Left ventricle myocardium inferior (tissue), 1 donor: Measurements from ENCODE around the gene MRPL18. TPM values are rescaled to one million over a fixed set of nuclear protein-coding genes. Genes with fewer than 3 reads are reported as not detected.

Experiments
- DNase-seq: peaks from one replicate; pipeline ENCODE4 v3.0.0-alpha.2; 2020
- H3K27ac ChIP-seq: fragments of 200-600 bp; replicated peaks from 2 replicates; pipeline ENCODE4 v1.8.0; 2021
- H3K27me3 ChIP-seq: fragments of 200-600 bp; 2 replicates; pipeline ENCODE4 v1.8.0; 2021; ENCODE audit warnings: low read depth
- H3K36me3 ChIP-seq: fragments of 200-600 bp; 2 replicates; pipeline ENCODE4 v1.8.0; 2021
- H3K4me1 ChIP-seq: fragments of 200-600 bp; 2 replicates; pipeline ENCODE4 v1.8.0; 2021
- H3K4me3 ChIP-seq: fragments of 200-600 bp; 2 replicates; pipeline ENCODE4 v1.8.0; 2021; ENCODE audit warnings: mild to moderate bottlenecking, moderate library complexity
- H3K9me3 ChIP-seq: fragments of 200-600 bp; replicated peaks from 2 replicates; pipeline ENCODE4 v1.8.0; 2021
- CTCF ChIP-seq: fragments of 200-600 bp; IDR thresholded peaks from 2 replicates; pipeline ENCODE4 v1.8.0; 2021; ENCODE audit warnings: antibody characterized with exemption, mild to moderate bottlenecking, borderline replicate concordance
- intact Hi-C: fragments of 100-400 bp; cut with micrococcal nuclease; formaldehyde crosslinking; loops from one replicate; pipeline ENCODE4 v1.11.0; 2022
- total RNA-seq: library from RNA; stranded (reverse); fragmentation: NEBNext Ultra II Directional; extraction: Animal tissue kit (Norgen Biotek cat#: 25700); gene quantifications from one replicate; pipeline ENCODE4 v1.2.1, GENCODE V29; 2021
- donor health status: DM: no; HTN: yes; CAD: no; lungs with severe emphysema.

MRPL18 gene
- total RNA-seq, 1 donor from 2014 or later: 60.2 TPM

DNA sequence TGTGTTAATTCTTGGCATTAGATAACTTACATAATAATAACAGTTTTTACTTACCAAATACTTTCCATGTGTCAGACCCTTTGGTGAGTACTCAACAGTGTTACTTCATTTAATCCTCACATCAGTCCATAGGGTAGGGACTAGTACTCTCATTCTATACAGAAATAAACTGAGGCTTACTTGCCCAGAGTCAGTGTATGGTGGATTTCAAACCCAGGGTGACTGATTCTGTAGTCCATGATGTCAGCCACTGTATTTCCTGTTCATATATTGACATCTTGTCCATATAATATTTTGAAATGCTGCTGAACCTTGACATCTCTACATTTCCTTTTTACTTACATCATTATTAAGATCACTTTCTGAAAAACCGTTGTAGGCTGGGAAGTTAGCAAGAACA, 7.3 kb downstream of the MRPL18 start:
- Histone ChIP-seq H3K36me3 (peaks cover 60% of the 10 kb centered on the region), H3K9me3 (no peaks in the 10 kb centered on the region), H3K4me3 (no peak overlapping the region), H3K27ac (no peak overlapping the region), H3K4me1 (peaks cover 30% of the 10 kb centered on the region), H3K27me3 (no peaks in the 10 kb centered on the region)
- DNase-seq: no peak
- no peak for TF ChIP-seq CTCF
- intact Hi-C loops: no loop called here

DNA sequence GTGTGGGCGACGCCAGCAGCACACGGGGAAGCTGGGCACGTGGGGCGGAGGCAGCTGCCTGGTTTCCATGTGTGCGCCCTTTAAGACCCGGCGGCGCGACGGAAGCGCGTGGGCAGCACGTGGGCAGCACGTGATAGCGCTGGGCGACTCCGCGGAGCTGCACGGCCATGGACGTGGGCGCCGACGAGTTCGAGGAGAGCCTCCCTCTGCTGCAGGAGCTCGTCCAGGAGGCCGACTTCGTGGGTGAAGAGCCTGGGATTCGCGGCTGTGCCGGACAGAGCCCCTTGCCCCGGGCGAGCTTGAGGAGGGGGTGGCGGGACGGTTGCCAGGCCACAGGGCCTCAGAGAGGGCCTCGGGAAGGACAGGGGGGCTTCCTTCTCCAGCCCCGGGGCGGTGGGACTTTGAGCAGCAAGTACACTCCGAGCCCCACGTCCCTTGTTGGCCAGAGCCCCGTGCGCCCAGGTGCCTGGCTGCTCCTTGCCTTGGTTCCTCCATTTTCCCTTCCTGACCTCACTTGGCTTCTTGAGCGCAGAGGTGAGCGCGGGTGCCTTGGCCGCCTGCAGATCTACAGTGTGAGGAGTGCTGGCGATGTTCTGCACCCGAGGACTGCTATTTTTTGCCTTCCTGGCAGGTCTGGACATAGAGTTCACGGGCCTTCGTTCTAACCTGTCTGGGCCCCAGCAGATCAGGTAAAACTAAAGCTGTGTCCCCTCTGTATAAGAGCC, 10.0 kb downstream of the MRPL18 start, which contains the start of gene PNLDC1:
Gene PNLDC1, plus strand, starts transcription at position 136 of the 725 bp plus-strand sequence. Its CDS starts 32 bp downstream, at position 168.
- H3K27me3 ChIP-seq: no peaks in the 10 kb centered on the region
- no peak for DNase-seq
- TF ChIP-seq CTCF: no peak
- H3K4me3 ChIP-seq: no peak within 1 kb of the TSS
- H3K36me3 ChIP-seq: peaks cover 43% of the 10 kb centered on the region
- intact Hi-C loops: no loop called here
- no peaks in the 10 kb centered on the region for H3K9me3 ChIP-seq
- H3K4me1 ChIP-seq: peaks cover 13% of the 10 kb centered on the region
- no peak within 1 kb of the TSS for H3K27ac ChIP-seq

DNA sequence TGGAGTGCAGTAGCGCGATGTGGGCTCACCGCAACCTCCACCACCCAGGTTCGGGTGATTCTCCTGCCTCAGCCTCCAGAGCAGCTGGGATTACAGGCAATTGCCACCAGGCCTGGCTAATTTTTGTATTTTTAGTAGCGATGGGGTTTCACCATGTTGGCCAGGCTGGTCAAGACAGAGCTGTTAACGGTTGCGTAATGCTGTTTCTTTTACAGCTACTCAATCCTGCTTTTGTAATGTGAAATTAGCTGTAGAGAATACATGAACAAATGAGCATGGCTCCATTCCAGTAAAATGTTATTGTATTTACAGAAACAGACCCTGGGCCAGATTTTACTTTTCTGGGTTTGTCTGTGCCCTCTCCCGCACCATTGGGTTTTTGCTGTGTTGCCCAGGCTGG, 11.7 kb downstream of the MRPL18 start:
- no peak for TF ChIP-seq CTCF
- intact Hi-C loops: no loop called here
- H3K9me3 ChIP-seq: no peaks in the 10 kb centered on the region
- H3K27me3 ChIP-seq: no peaks in the 10 kb centered on the region
- H3K4me1 ChIP-seq: no peaks in the 10 kb centered on the region
- H3K27ac ChIP-seq: no peak overlapping the region
- DNase-seq: no peak
- peaks cover 30% of the 10 kb centered on the region for H3K36me3 ChIP-seq
- H3K4me3 ChIP-seq: no peak overlapping the region

DNA sequence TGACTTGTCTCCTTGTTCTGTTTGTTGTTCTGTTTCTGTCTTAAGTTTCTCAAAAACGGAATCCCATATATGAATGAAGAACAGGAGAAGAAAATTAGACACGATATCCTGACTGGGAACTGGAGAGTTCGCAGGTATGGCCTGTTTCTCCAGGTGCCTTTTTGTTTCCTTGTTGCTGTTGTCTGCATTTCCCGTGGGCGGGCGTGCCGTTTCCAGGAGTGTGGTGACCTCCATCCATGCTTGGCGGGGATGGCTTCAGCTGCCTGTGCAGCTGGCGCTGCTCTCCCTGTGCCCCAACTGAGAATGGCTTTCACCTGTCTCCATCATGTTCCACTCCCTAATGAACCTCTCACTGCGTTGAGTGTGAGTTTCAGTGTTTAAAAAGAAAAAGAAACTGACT, 14.2 kb downstream of the MRPL18 start:
- H3K4me3 ChIP-seq: no peak overlapping the region
- intact Hi-C loops: no loop called here
- H3K4me1 ChIP-seq: no peaks in the 10 kb centered on the region
- no peaks in the 10 kb centered on the region for H3K9me3 ChIP-seq
- no peaks in the 10 kb centered on the region for H3K27me3 ChIP-seq
- TF ChIP-seq CTCF: no peak
- peaks cover 5% of the 10 kb centered on the region for H3K36me3 ChIP-seq
- no peak for DNase-seq
- no peak overlapping the region for H3K27ac ChIP-seq

DNA sequence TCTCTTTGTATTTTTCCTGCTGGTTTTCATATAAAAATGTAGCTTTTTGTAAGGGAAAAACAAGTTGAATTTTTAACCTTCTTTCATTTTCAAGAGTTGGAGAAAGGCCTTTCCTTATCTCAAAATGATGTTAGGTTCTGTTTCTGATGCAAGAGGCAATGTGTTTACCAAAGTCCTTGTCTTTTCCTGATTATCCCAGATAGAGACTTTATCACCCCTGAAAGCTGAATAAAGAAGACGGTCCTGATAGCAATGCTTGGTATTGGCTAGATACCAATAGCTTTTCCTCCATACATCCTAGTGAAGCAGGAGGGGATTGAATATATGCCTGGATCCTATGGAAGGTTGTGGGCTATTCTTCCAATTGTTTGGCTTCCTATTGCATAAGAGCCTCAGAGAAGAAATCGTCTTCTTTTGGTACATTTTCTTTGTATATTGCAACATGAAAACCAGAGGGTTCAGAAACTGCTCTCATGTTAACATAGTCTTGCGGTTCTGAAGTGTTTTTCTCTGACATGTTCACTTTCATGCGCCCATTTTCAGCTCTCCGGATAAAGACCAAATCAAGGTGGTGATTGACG, 15.3 kb downstream of the MRPL18 start:
- TF ChIP-seq CTCF: no peak
- intact Hi-C loops: no loop called here
- Histone ChIP-seq H3K36me3 (no peaks in the 10 kb centered on the region), H3K4me1 (no peaks in the 10 kb centered on the region), H3K9me3 (no peaks in the 10 kb centered on the region), H3K27ac (no peak overlapping the region), H3K4me3 (no peak overlapping the region), H3K27me3 (no peaks in the 10 kb centered on the region)
- no peak for DNase-seq
